SK-N-MC (cell line): Measurements from ENCODE around the gene ZFAND3.

Experiments
- EZH2 ChIP-seq: fragments of 200-600 bp; sonication (generic); IDR thresholded peaks from one replicate; pipeline ENCODE4 v1.6.1; 2017; ENCODE audit warnings: antibody characterized with exemption
- FOXP2 ChIP-seq: optimal IDR thresholded peaks from 2 replicates; pipeline ENCODE3; 2011; ENCODE audit warnings: mild to moderate bottlenecking, moderate library complexity; ENCODE audit not compliant: insufficient read depth; ENCODE audit errors: extremely low read length, control extremely low read depth
- POLR2AphosphoS5 ChIP-seq: IDR thresholded peaks from 2 replicates; pipeline ENCODE4 v1.6.1; 2012; ENCODE audit warnings: mild to moderate bottlenecking, low read depth, low read length, borderline replicate concordance

DNA sequence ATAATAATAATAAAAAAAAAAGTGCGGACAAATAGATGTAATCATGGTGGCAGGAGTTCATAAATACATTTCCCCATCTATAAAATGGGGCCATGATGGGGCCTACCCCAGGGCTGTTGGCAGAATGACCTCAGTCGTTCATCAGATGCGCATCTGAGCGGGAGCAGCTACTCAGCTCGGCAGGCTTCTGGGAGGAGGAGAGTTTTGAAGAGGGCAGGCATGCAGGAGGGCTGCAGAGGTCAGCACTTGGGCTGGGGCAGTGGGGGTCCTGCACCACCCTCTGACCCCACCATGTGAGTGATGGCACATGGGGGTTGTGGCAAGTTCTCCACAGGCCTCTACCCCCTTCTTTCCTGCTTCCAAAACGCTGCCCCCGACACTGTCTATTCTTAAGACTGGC is 373.5 kb downstream of the ZFAND3 start:
- TF ChIP-seq EZH2 = no peak
- no peak for TF ChIP-seq POLR2AphosphoS5
- no peak for TF ChIP-seq FOXP2
